ENCODE data around the gene ANTXR2. TPM values are rescaled to one million over a fixed set of nuclear protein-coding genes. Genes with fewer than 3 reads are reported as not detected.
A peak's percentile ranks its signal among the peaks of the same experiment; 100 is the strongest.

The ANTXR2 gene
- total RNA-seq, 4 donors from 2014 or later, result 51.8 to 182 (median 144) TPM

GRCh38 chr4:80029364-80029763 lies 43.7 kb downstream of the ANTXR2 start:
- no peaks in the 10 kb centered on the region for H3K27me3 ChIP-seq
- H3K27ac ChIP-seq, result peak overlapping the region in 1 of 2 donors; percentile 20
- peaks cover 0 to 9% of the 10 kb centered on the region in 2 donors for H3K4me1 ChIP-seq
- intact Hi-C loops (cut with DNase I; ENCODE audit: low total_unique reads), result no loop called here
- H3K4me3 ChIP-seq, result no peak overlapping the region
- TF ChIP-seq CTCF (IDR thresholded peaks at IDR 0.05), result no peak
- TF ChIP-seq POLR2A (IDR thresholded peaks at IDR 0.05), result no peak
- H3K36me3 ChIP-seq, result no peaks in the 10 kb centered on the region
- no peak for DNase-seq
- H3K9me3 ChIP-seq, result no peaks in the 10 kb centered on the region

GRCh38 chr4:80027611-80028010 lies 45.4 kb downstream of the ANTXR2 start:
- no peak for DNase-seq
- H3K4me3 ChIP-seq, result no peak overlapping the region
- no peaks in the 10 kb centered on the region for H3K36me3 ChIP-seq
- H3K4me1 ChIP-seq, result peaks cover 0 to 9% of the 10 kb centered on the region in 2 donors
- TF ChIP-seq CTCF (IDR thresholded peaks at IDR 0.05) (no peak), POLR2A (IDR thresholded peaks at IDR 0.05) (no peak)
- peak overlapping the region in 1 of 2 donors; percentile 53 for H3K27ac ChIP-seq
- H3K27me3 ChIP-seq, result no peaks in the 10 kb centered on the region
- intact Hi-C loops (cut with DNase I; ENCODE audit: low total_unique reads), result no loop called here
- no peaks in the 10 kb centered on the region for H3K9me3 ChIP-seq

DNA sequence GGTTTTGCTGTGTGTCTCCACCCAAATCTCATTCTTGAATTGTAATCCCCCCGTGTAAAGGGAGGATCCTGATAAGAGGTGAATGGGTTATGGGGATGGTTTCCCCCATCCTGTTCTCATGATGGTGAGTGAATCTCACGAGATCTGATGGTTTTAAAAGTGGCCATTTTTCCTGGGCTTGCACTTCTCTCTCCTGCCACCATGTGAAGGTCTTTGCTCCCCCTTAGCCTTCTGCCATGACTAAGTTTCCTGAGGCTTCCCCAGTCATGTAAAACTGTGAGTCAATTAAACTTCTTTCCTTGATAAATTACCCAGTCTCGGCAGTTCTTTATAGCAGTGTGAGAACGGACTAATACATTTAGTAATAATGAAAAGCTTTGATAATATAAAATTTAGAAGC lies 46.9 kb downstream of the ANTXR2 start:
- H3K9me3 ChIP-seq, result no peaks in the 10 kb centered on the region
- H3K27ac ChIP-seq, result no peak overlapping the region
- TF ChIP-seq POLR2A (IDR thresholded peaks at IDR 0.05), result no peak
- TF ChIP-seq CTCF (IDR thresholded peaks at IDR 0.05), result no peak
- H3K27me3 ChIP-seq, result no peaks in the 10 kb centered on the region
- H3K4me1 ChIP-seq, result peaks cover 0 to 9% of the 10 kb centered on the region in 2 donors
- no peaks in the 10 kb centered on the region for H3K36me3 ChIP-seq
- intact Hi-C loops (cut with DNase I; ENCODE audit: low total_unique reads), result no loop called here
- no peak for DNase-seq
- H3K4me3 ChIP-seq, result no peak overlapping the region

DNA sequence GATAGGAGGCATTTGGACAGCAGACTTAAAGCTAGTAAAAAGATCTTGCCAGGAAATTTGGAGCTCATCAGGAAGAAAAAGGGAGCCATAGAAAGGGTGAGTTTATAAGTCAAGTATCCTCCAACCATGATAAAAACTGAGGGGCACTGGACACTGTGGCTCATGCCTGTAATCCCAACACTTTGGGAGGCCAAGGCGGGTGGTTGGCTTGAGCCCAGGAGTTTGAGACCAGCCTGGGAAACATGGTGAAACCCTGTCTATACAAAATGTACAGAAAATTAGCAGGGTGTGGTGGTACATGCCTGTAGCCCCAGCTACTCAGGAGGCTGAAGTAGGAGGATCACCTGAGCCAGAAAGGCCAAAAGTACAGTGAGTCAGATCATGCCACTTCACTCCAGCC lies 48.7 kb downstream of the ANTXR2 start:
- peaks cover 0 to 9% of the 10 kb centered on the region in 2 donors for H3K4me1 ChIP-seq
- H3K27me3 ChIP-seq, result no peaks in the 10 kb centered on the region
- no peak for DNase-seq
- H3K4me3 ChIP-seq, result no peak overlapping the region
- no peak overlapping the region for H3K27ac ChIP-seq
- H3K36me3 ChIP-seq, result no peaks in the 10 kb centered on the region
- intact Hi-C loops (cut with DNase I; ENCODE audit: low total_unique reads), result no loop called here
- no peaks in the 10 kb centered on the region for H3K9me3 ChIP-seq
- no peak for TF ChIP-seq POLR2A (IDR thresholded peaks at IDR 0.05)
- TF ChIP-seq CTCF (IDR thresholded peaks at IDR 0.05), result no peak

DNA sequence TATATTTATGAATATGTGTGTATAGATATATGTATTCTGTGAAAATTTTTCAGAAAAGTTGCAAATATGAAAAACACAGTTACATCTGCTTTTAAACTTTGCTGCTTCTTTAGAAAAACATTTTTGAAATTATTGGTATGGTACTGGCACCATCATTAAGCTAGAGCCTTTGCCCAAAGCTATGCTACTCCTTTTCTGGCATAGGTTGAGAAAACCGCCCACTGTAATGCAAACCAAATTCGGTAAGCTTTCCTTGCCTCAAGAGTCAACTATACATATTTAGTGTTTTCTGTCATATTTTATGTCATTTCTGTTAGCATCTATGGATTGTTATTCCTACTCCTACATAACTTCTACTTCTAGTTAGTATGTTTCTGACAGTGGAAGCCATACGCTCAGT lies 50.7 kb downstream of the ANTXR2 start:
- peaks cover under 1 to 2% of the 10 kb centered on the region in 2 donors for H3K4me1 ChIP-seq
- no peak for TF ChIP-seq POLR2A (IDR thresholded peaks at IDR 0.05)
- no peak for TF ChIP-seq CTCF (IDR thresholded peaks at IDR 0.05)
- no peaks in the 10 kb centered on the region for H3K36me3 ChIP-seq
- H3K27ac ChIP-seq, result peak overlapping the region in 1 of 2 donors; percentile 20
- DNase-seq, result no peak
- no peaks in the 10 kb centered on the region for H3K9me3 ChIP-seq
- no peak overlapping the region for H3K4me3 ChIP-seq
- intact Hi-C loops (cut with DNase I; ENCODE audit: low total_unique reads), result no loop called here
- no peaks in the 10 kb centered on the region for H3K27me3 ChIP-seq

Data from uterus (tissue), 4 donors.